GM21576 (cell line): ENCODE measurements around the gene SEC24A.
"Not testable (repeated sequence)": the region's sequence is repeated elsewhere in the genome, so short reads cannot be mapped to it uniquely, and the experiment has no call there.

ENCODE experiments used
- ATAC-seq: cut with Tn5 transposase; IDR thresholded peaks from one replicate; pipeline ENCODE4 v1.9.1; 2021; ENCODE audit warnings: mild to moderate bottlenecking, moderate library complexity; ENCODE audit not compliant: unreplicated experiment

Gene SEC24A

DNA sequence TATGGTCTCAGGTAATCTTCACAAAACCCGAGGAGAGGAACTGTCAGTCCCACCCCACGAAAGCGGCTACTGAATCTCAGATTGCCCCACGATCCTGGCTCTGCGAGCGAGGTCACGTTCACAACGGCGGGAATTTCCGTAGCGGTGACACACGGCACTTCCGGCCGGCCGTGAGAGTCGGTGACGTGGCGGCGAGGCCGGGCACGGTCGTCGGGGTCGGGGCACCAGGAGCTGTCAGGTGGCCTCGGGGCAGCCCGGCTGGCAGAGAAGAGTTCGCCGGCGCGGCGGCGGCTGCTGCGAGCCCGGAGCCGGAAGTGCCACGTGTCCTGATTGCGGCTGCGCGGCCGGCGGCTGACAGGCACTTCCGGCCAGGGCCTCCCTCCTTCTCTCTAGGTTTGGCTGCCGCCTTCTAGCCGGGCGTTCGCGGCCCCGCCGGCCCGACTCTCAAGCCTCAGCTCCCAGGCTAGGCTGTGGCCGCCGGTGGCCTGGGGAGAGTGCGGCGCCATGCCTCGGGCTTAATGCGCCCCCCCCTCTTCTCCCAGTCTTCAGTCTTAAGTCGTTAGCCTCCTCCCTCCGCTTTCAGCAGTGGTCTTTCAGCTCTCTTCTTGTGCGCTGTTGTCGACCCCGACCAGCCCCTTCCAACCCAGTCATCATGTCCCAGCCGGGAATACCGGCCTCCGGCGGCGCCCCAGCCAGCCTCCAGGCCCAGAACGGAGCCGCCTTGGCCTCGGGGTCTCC, at the start of gene SEC24A:
TSS of gene SEC24A (plus strand) at position 361 of the 738 bp plus-strand sequence. CDS start at position 653, 292 bp downstream.
- ATAC-seq, result peak; percentile 78

GRCh38 chr5:134599820-134600219, 48.8 kb upstream of the SEC24A start:
- ATAC-seq, result not testable (repeated sequence)

- no peak for ATAC-seq
Measured at GRCh38 chr5:134600600-134600999, 48.0 kb upstream of the SEC24A start.

- peak; percentile 70 for ATAC-seq
Measured at GRCh38 chr5:134603059-134603458, 45.5 kb upstream of the SEC24A start.

GRCh38 chr5:134604908-134605307, 43.7 kb upstream of the SEC24A start:
- no peak for ATAC-seq

DNA sequence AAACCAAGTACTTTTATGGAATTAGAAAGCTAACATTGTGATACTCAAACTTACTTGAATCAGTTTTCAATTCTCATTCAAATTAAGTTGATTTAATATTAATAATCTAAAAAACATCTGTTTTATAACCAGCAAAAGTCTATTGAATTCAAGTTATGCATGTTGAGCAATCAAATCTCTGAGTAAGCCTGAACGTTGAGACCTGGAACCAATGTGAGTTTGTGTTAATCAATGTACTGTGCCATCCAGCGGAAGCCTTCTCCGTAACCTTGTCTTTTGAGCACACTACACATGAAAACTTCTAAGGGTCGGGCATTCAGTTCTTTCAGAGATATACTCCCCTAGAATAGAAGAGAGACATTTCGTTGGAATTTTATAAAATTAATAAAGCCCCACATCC, 41.9 kb upstream of the SEC24A start:
- no peak for ATAC-seq

DNA sequence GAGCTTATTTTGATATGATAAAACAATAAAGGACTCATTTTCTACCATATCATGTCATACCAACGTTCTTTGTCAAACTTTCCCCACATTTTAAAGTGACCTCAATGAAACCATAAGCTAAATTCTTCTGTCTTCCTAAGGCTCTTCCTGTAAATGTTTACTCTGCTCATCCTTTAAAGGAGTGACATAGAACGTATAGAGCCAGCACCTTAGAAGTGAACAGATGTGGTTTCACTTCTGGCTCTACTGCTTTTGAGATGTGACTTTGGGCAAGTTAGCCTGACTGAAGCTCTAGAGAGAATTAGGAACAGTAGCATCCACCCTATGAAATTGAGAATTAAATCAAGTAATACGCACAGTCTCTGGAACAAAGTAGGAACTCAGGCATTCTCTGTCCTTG, 40.0 kb upstream of the SEC24A start:
- ATAC-seq, result no peak

DNA sequence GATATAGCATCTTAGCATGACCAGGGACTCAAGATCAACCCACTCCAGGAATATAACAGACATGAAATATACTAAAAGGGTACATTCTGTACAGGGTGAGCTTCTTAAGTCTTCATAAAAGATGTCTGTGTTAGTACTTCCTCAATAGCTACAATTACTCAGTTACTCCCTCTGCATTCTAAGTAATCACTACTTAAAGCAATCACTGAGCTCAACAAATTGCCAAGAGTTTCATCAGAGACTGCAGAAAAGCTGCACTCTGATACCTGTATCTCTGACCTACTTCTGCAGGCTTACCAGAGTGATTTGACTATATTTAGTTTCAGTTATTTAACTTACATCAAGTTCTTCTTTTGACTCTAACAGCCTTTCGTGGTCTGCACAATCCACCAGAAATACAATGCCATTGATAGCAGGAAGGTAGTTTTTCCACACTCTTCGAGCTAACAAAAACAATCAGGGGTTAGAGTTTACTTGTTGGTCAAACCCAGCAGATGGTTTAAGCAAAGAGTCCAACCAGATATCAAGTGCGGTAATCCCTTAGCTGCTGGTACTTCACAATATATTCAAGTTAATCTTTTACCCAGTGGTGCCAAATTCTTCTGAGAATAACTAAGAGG, 39.2 kb upstream of the SEC24A start:
- no peak for ATAC-seq

DNA sequence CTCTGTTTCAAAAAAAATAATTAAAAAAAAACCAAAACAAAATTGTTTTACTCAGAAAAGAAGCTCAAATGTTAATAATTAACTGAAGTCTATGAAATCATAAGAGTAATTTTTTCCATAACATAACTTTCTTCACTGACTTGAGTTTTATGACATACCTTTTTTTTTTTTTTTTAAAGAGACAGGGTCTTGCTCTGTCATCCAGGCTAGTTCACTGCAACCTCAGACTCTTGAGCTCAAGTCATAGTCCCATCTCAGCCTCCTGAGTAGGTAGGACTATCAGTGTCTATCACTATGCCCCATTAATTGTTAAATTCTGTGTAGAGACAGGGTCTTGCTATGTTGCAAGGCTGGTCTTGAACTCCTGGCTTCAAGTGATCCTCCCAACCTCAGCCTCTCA, 37.9 kb upstream of the SEC24A start:
- no peak for ATAC-seq

GRCh38 chr5:134611515-134611914, 37.1 kb upstream of the SEC24A start:
- no peak for ATAC-seq

- ATAC-seq, result no peak
Measured at GRCh38 chr5:134614450-134615085, 34.0 kb upstream of the SEC24A start.

GRCh38 chr5:134620634-134621033, 28.0 kb upstream of the SEC24A start:
- no peak for ATAC-seq

- no peak for ATAC-seq
Measured at GRCh38 chr5:134625559-134625958, 23.0 kb upstream of the SEC24A start.

DNA sequence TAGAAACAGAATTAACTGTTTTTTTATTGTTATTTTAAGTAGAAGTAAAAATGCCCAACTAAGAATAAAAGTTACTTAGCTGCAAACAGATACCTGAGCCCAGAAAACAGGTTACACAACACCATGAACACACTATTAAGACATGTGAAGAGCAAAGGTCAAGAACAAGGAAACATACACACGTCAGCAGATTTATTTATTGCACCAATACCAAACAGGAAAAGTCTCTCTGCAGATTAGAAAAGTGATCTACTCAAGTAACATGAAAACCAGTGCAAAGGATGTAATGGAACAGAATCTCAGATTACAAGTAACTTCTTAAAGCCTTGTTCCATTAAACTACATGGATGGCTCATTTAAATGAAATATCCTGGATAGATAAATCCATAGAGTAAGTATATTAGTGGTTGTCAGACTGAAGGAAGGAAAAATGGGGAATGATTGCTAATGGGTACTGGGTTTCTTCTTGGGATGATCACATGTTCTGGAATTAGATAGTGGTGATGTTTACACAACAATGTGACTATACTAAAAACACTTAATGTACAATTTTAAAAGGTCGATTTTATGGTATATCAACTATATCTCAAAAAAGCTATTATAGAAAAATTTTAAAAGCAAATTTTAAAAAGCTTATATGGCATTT, 22.1 kb upstream of the SEC24A start:
- no peak for ATAC-seq

DNA sequence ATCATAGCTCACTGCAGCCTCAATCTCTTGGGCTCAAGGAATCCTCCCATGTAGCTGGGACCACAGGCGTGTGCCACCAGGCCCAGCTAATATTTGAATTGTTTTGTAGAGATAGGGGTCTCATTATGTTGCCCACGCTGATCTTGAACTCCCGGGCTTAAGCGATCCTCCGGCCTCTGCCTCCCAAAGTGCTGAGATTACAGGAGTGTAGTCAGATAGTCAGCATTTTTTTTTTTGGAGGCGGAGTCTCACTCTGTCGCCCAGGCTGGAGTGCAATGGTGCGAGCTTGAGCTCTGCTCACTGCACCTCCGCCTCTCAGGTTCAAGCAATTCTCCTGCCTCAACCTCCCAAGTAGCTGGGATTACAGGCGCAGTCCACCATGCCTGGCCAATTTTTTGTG, 14.4 kb upstream of the SEC24A start:
- ATAC-seq, result no peak

- not testable (repeated sequence) for ATAC-seq
Measured at GRCh38 chr5:134635366-134635765, 13.2 kb upstream of the SEC24A start.

GRCh38 chr5:134637116-134637721, 11.4 kb upstream of the SEC24A start:
- ATAC-seq, result no peak

DNA sequence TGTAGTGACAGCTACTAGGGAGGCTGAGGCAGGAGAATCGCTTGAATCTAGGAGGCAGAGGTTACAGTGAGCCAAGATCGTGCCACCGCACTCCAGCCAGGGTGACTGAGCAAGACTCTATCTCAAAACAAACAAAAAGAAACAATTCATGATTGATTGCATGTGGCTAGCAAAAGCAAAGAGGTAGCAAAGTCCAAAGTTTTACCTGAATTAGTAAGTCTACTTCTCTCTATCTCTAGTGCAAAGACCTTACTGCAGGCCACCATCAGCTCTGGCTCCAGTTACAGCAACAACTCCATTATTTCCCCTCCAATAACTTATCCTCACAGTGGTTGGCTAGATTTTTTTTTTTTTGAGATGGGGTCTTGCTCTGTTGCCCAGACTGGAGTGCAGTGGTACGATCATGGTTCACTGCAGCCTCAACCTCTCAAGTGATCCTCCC, 9.8 kb upstream of the SEC24A start:
- no peak for ATAC-seq

GRCh38 chr5:134642931-134643530, 5.6 kb upstream of the SEC24A start:
- peak; percentile 43 for ATAC-seq

DNA sequence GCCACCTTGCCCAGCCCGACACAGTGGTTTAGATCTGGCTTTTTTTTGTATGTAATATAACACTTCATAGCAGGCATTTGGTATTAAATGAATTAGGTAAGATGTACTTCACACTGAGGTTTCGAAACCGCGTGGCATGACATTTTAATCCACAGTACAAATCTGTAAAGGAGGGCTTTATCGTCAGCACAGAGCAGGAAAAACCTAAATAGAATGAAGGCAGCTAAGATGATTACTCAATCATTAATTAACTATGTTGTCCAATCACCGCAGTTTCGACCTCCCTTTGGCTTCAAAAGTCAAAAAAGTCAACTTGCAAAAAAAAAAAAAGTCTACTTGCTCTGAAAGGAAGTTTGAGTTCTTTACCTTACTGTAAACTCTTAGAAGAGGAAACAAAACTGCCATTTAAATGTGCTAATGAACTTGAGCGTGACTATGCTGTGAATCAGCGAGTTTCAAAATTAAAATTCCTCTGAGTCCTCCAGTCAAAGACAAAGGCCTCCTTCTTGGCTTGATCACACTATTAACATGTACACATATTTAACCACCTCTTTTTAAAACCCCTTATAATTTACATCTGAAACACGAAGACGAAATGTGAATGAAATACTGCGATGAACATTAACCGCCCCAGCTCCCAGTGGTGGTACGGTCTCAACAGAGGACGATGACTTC, 698 bp upstream of the SEC24A start:
- peak; percentile 34 for ATAC-seq
